GM12878 (cell line): ENCODE results near the gene NOC4L. TPM values are rescaled to one million over a fixed set of nuclear protein-coding genes. Genes with fewer than 3 reads are reported as not detected.

Source experiments
- ATAC-seq: fragments of 200-7000 bp; cut with Tn5 transposase; 3 replicates; pipeline ENCODE4 v1.9.1; 2020; ENCODE audit warnings: mild to moderate bottlenecking, moderate library complexity
- BruUV-seq: library from RNA; stranded (reverse); fragments of 400-500 nt; replicated peaks from 2 replicates; lab custom pipeline; 2021; lab: Mats Ljungman, UMichigan
- CTCF ChIA-PET: fragments of 300-600 bp; sonication (Branson Sonifier 250); formaldehyde crosslinking; extraction: SDS; loops from one replicate; lab custom pipeline; 2021; ENCODE audit warnings: inconsistent platforms; lab: Yijun Ruan, JAX
- POLR2A ChIA-PET: fragments of 350-600 bp; formaldehyde crosslinking; extraction: SDS; loops from one replicate; lab custom pipeline; 2021; ENCODE audit warnings: inconsistent platforms; lab: Charles Lee
- RAD21 ChIA-PET: fragments of 300-600 bp; sonication (Branson Sonifier 250); formaldehyde crosslinking; loops from one replicate; lab custom pipeline; 2023; ENCODE audit warnings: antibody characterized with exemption; ENCODE audit not compliant: unreplicated experiment; lab: Charles Lee
- SMC1A ChIA-PET: fragments of 300-600 bp; sonication (Branson Sonifier 250); formaldehyde crosslinking; loops from one replicate; lab custom pipeline; 2023; ENCODE audit not compliant: unreplicated experiment, uncharacterized antibody; lab: Charles Lee
- DNase-seq: peaks from one replicate; pipeline ENCODE4 v3.0.0-alpha.2; 2011; ENCODE audit warnings: low read depth, low spot score
- FAIRE-seq: peaks from 3 replicates; lab custom pipeline; 2011; peaks lifted over from hg19 to GRCh38; lab: Jason Lieb, UNC
- H2AFZ ChIP-seq: 2 replicates; pipeline ENCODE4 v1.6.0; 2011; ENCODE audit warnings: low read depth, low read length, control low read depth; ENCODE audit not compliant: control insufficient read depth
- H3K27ac ChIP-seq: 2 replicates; pipeline ENCODE4 v1.5.1; 2011; ENCODE audit warnings: control low read depth; ENCODE audit not compliant: control insufficient read depth, insufficient read depth
- H3K27me3 ChIP-seq, 2 experiments: replicated peaks in 1 of 2; 2 replicates each; pipeline versions ENCODE4 v1.6.0 to v1.6.1; 2011; ENCODE audit warnings: low read length in 1 of 2; ENCODE audit not compliant: control insufficient read depth in 2 of 2, insufficient read depth in 2 of 2
- H3K36me3 ChIP-seq, 2 experiments: 2 replicates each; pipeline ENCODE4 v1.5.1; 2011; ENCODE audit warnings: low read length in 1 of 2; ENCODE audit not compliant: control insufficient read depth in 2 of 2, insufficient read depth in 2 of 2
- H3K4me1 ChIP-seq: 2 replicates; pipeline ENCODE4 v1.6.1; 2011; ENCODE audit warnings: mild to moderate bottlenecking, low read length, moderate library complexity, mixed read lengths; ENCODE audit not compliant: control insufficient read depth, insufficient read depth
- H3K4me2 ChIP-seq: 2 replicates; pipeline ENCODE4 v1.6.0; 2011; ENCODE audit warnings: control low read depth; ENCODE audit not compliant: control insufficient read depth, insufficient read depth
- H3K4me3 ChIP-seq: fragments of 200-600 bp; sonication (generic); 2 replicates; pipeline ENCODE4 v1.5.1; 2016
- H3K79me2 ChIP-seq: 2 replicates; pipeline ENCODE4 v1.6.0; 2011; ENCODE audit warnings: low read length; ENCODE audit not compliant: control insufficient read depth, insufficient read depth
- H3K9ac ChIP-seq: 2 replicates; pipeline ENCODE4 v1.8.0; 2011; ENCODE audit warnings: low read length, control low read depth, mixed read lengths; ENCODE audit not compliant: control insufficient read depth, insufficient read depth
- H3K9me3 ChIP-seq: replicated peaks from 3 replicates; pipeline ENCODE4 v1.5.1; 2011; ENCODE audit warnings: mild to moderate bottlenecking, low read length; ENCODE audit not compliant: control insufficient read depth, insufficient read depth
- H4K20me1 ChIP-seq: 2 replicates; pipeline ENCODE4 v1.6.0; 2011; ENCODE audit not compliant: control insufficient read depth, insufficient read depth
- BHLHE40 ChIP-seq, 2 experiments: fragments of 450-650 bp in 1 of 2; IDR thresholded peaks; 2 replicates each; pipeline ENCODE4 v1.6.1; 2011 to 2017; ENCODE audit warnings: low read depth in 2 of 2, borderline replicate concordance in 1 of 2, improper control_type of control experiment in 1 of 2, low read length in 1 of 2, mild to moderate bottlenecking in 1 of 2
- CBX3 ChIP-seq: fragments of 200-600 bp; sonication (generic); IDR thresholded peaks from 2 replicates; pipeline ENCODE4 v1.6.1; 2016; ENCODE audit warnings: low read depth, borderline replicate concordance
- CBX5 ChIP-seq: sonication (generic); IDR thresholded peaks from 2 replicates; pipeline ENCODE4 v1.6.1; 2016; ENCODE audit warnings: low read depth, moderate library complexity, mild to moderate bottlenecking, inconsistent platforms
- CHD2 ChIP-seq: IDR thresholded peaks from 2 replicates; pipeline ENCODE4 v1.6.1; 2011; ENCODE audit warnings: low read depth, low read length, improper control_type of control experiment, borderline replicate concordance
- EED ChIP-seq: sonication (generic); IDR thresholded peaks from 2 replicates; pipeline ENCODE4 v1.6.1; 2016; ENCODE audit warnings: antibody characterized with exemption, low read depth
- EP300 ChIP-seq, 2 experiments: fragments of 150-350 bp in 1 of 2; IDR thresholded peaks; 2 replicates each; pipeline ENCODE4 v1.6.1; 2011 to 2012; ENCODE audit warnings: low read depth in 2 of 2, low read length in 2 of 2, borderline replicate concordance in 1 of 2, improper control_type of control experiment in 1 of 2, inconsistent platforms in 1 of 2; ENCODE audit not compliant: control insufficient read depth in 1 of 2
- HDAC6 ChIP-seq: fragments of 200-600 bp; sonication (generic); IDR thresholded peaks from one replicate; pipeline ENCODE4 v1.8.0; 2017; ENCODE audit warnings: antibody characterized with exemption; ENCODE audit not compliant: unreplicated experiment
- IKZF2 ChIP-seq, 2 experiments: fragments of 450-650 bp; IDR thresholded peaks; 2 replicates each; pipeline ENCODE4 v1.6.1; 2017; ENCODE audit warnings: mild to moderate bottlenecking in 2 of 2, moderate library complexity in 2 of 2
- LARP7 ChIP-seq: fragments of 450-650 bp; IDR thresholded peaks from 2 replicates; pipeline ENCODE4 v1.6.1; 2017; ENCODE audit warnings: mild to moderate bottlenecking
- NRF1 ChIP-seq: conservative IDR thresholded peaks from 2 replicates; pipeline ENCODE4 v1.6.1; 2011; ENCODE audit warnings: mild to moderate bottlenecking, low read depth, low read length, improper control_type of control experiment
- PKNOX1 ChIP-seq: fragments of 450-650 bp; IDR thresholded peaks from 2 replicates; pipeline ENCODE4 v1.6.1; 2016; ENCODE audit warnings: mild to moderate bottlenecking
- POLR2A ChIP-seq: IDR thresholded peaks from 2 replicates; pipeline ENCODE4 v1.6.1; 2011; ENCODE audit warnings: low read depth, mild to moderate bottlenecking, low read length
- SMAD5 ChIP-seq: IDR thresholded peaks from 2 replicates; pipeline ENCODE4 v1.6.1; 2016; ENCODE audit warnings: antibody characterized with exemption, low read depth
- WRNIP1 ChIP-seq: IDR thresholded peaks from 2 replicates; pipeline ENCODE4 v1.6.1; 2011; ENCODE audit warnings: low read depth, low read length, improper control_type of control experiment, borderline replicate concordance
- YBX1 ChIP-seq: fragments of 450-650 bp; IDR thresholded peaks from 2 replicates; pipeline ENCODE4 v1.6.1; 2016; ENCODE audit warnings: antibody characterized with exemption
- YY1 ChIP-seq: IDR thresholded peaks from 2 replicates; pipeline ENCODE4 v1.6.1; 2011; ENCODE audit warnings: low read depth, mild to moderate bottlenecking, low read length
- ZBTB40 ChIP-seq: fragments of 450-650 bp; IDR thresholded peaks from 2 replicates; pipeline ENCODE4 v1.6.1; 2016; ENCODE audit warnings: mild to moderate bottlenecking, moderate library complexity, borderline replicate concordance
- ZNF217 ChIP-seq: fragments of 450-650 bp; IDR thresholded peaks from 2 replicates; pipeline ENCODE4 v1.6.1; 2017; ENCODE audit warnings: antibody characterized with exemption, mild to moderate bottlenecking
- ZNF274 ChIP-seq: IDR thresholded peaks from one replicate; pipeline ENCODE4 v1.8.0; 2011; ENCODE audit not compliant: insufficient read length, insufficient read depth
- WGBS: methylation state at CpG from one replicate; pipeline ENCODE4 v1.1.6; 2016; ENCODE audit warnings: low lambda C conversion rate; ENCODE audit not compliant: insufficient replicate concordance, insufficient coverage; ENCODE audit errors: missing lambda C conversion rate; 5-methylcytosine and 5-hydroxymethylcytosine counted together
- in situ Hi-C: fragments of 300-500 bp; cut with MboI; formaldehyde crosslinking; loops from 9 replicates; pipeline ENCODE4 v1.14.3; 2018; ENCODE audit warnings: mixed read lengths
- intact Hi-C: fragments of 100-400 bp; cut with micrococcal nuclease; formaldehyde crosslinking; loops from one replicate; pipeline ENCODE4 v1.14.2; 2022; ENCODE audit not compliant: unreplicated experiment
- polyA plus RNA-seq, 11 experiments: library from polyadenylated mRNA; depleted of rRNA in 4 of 11; unstranded in 6 of 11; stranded (reverse) in 5 of 11; fragments of >200 nt; fragmentation: Nextera tagmentation in 4 of 11; fragmentation: Illumina TruSeq in 1 of 11; extraction: Ambion mirVana in 4 of 11; extraction: Trizol in 1 of 11; gene quantifications; 1 replicate in 1 of 11; 2 replicates in 10 of 11; pipeline versions ENCODE4 v1.2.1 to v1.2.3, GENCODE V29; 2011 to 2016; ENCODE audit warnings: inconsistent platforms in 2 of 11, missing spikeins in 2 of 11, low read depth in 1 of 11
- total RNA-seq, 4 experiments: library from RNA; depleted of rRNA in 3 of 4; stranded (reverse); fragments of >200 nt in 3 of 4; fragmentation: Illumina TruSeq in 1 of 4; extraction: Trizol in 1 of 4; gene quantifications; 2 replicates each; pipeline versions ENCODE4 v1.2.1 to v1.2.3, GENCODE V29; 2013 to 2021

The NOC4L gene
- total and polyA plus RNA-seq, 10 of the 15 experiments (the other 5 are each of a cell fraction or from before 2014, with no cell fraction given) = 0.72 to 68.2 (median 15.2) TPM

- no peaks in the 10 kb centered on the region for H3K9me3 ChIP-seq
- no peak for ATAC-seq
- TF ChIP-seq ZNF217 = no peak
- TF ChIP-seq ZBTB40 = no peak
- no peak for TF ChIP-seq IKZF2 (IDR thresholded peaks at IDR 0.05)
- no peak for TF ChIP-seq EED
- no peak for TF ChIP-seq YY1
- TF ChIP-seq PKNOX1 = no peak
- TF ChIP-seq YBX1 = no peak
- TF ChIP-seq EP300 (IDR thresholded peaks at IDR 0.05; ENCODE audit: borderline replicate concordance in 1 of 2, control insufficient read depth in 1 of 2, low read depth in 2 of 2, low read length in 2 of 2) = no peak
- no peak for TF ChIP-seq HDAC6
- no peak for TF ChIP-seq LARP7
- no peak for TF ChIP-seq NRF1
- TF ChIP-seq CBX3 = no peak
- no peak for TF ChIP-seq WRNIP1
- TF ChIP-seq BHLHE40 (IDR thresholded peaks at IDR 0.05; ENCODE audit: borderline replicate concordance in 1 of 2, low read depth in 2 of 2, low read length in 1 of 2) = no peak
- TF ChIP-seq SMAD5 = no peak
- TF ChIP-seq POLR2A = no peak
- no peak for TF ChIP-seq CBX5
- TF ChIP-seq ZNF274 = no peak
- no peak for TF ChIP-seq CHD2
- ChIA-PET SMC1A (no interaction called here), CTCF (no interaction called here), RAD21 (no interaction called here), POLR2A (no interaction called here)
- no peak for DNase-seq
- intact Hi-C loops = no loop called here
- no peaks in the 10 kb centered on the region for H4K20me1 ChIP-seq
- no peak for FAIRE-seq
- H3K79me2 ChIP-seq = no peaks in the 10 kb centered on the region
- no peak overlapping the region for H3K9ac ChIP-seq
- H3K36me3 ChIP-seq = peaks cover 8 to 21% of the 10 kb centered on the region in 2 experiments; a peak in 3 of 4 replicates
- no TSS peak for BruUV-seq
- H3K27me3 ChIP-seq = no peaks in the 10 kb centered on the region
- in situ Hi-C loops = no loop called here
- H3K4me2 ChIP-seq = no peak overlapping the region
- H3K27ac ChIP-seq = no peak overlapping the region
- H3K4me1 ChIP-seq = no peaks in the 10 kb centered on the region
- 94% methylated on average over 6 of the region's 6 CpGs for WGBS
- no peak overlapping the region for H3K4me3 ChIP-seq
- no peak overlapping the region for H2AFZ ChIP-seq
Measured at GRCh38 chr12:132114667-132115066, 29.6 kb upstream of the NOC4L start.
